HCT116 (cell line): ENCODE data around the gene KCNIP4. TPM values are rescaled to one million over a fixed set of nuclear protein-coding genes. Genes with fewer than 3 reads are reported as not detected.

Source experiments
- ATAC-seq: fragments of 200-7000 bp; cut with Tn5 transposase; 2 replicates; pipeline ENCODE4 v1.9.1; 2020; ENCODE audit warnings: mild to moderate bottlenecking, moderate library complexity
- BruUV-seq: library from RNA; stranded (reverse); fragments of 400-500 nt; replicated peaks from 2 replicates; lab custom pipeline; 2021; lab: Mats Ljungman, UMichigan
- CTCF ChIA-PET: fragments of 300-600 bp; sonication (Branson Sonifier 250); formaldehyde crosslinking; loops from one replicate; lab custom pipeline; 2021; ENCODE audit warnings: antibody characterized with exemption; lab: Charles Lee
- POLR2A ChIA-PET: fragments of 300-600, 350-600 bp; sonication (Branson Sonifier 250); formaldehyde crosslinking; loops from one replicate; lab custom pipeline; 2021; ENCODE audit warnings: antibody characterized with exemption; lab: Charles Lee
- RAD21 ChIA-PET, 2 experiments: fragments of 300-600 bp; sonication (Branson Sonifier 250); formaldehyde crosslinking; loops; one replicate each; lab custom pipeline; 2023; ENCODE audit warnings: low total read pairs in 2 of 2; ENCODE audit not compliant: uncharacterized antibody in 2 of 2, unreplicated experiment in 2 of 2, low non-redundant PET in 1 of 2; lab: Charles Lee
- DNase-seq: peaks from one replicate; pipeline ENCODE4 v3.0.0-alpha.2; 2010; ENCODE audit warnings: low read depth, low spot score
- H2AFZ ChIP-seq: fragments of 200-600 bp; shearing (Covaris generic), sonication (generic); 2 replicates; pipeline ENCODE4 v1.6.1; 2017; ENCODE audit warnings: low read depth, mixed run types, mixed read lengths, antibody characterized with exemption, low read length; ENCODE audit not compliant: poor library complexity, severe bottlenecking
- H3K27ac ChIP-seq: 2 replicates; pipeline ENCODE4 v1.5.1; 2012; ENCODE audit warnings: low read depth, low read length
- H3K27me3 ChIP-seq: fragments of 200-600 bp; sonication (generic); 2 replicates; pipeline ENCODE4 v1.6.1; 2016; ENCODE audit warnings: mixed run types, low read length, mixed read lengths; ENCODE audit not compliant: insufficient read depth
- H3K36me3 ChIP-seq, 2 experiments: fragments of 200-500 bp in 1 of 2; fragments of 200-600 bp in 1 of 2; sonication (Bioruptor generic) in 1 of 2; sonication (generic) in 1 of 2; 2 replicates each; pipeline versions ENCODE4 v1.5.1 to v1.6.1; 2014 to 2016; ENCODE audit warnings: low read length in 2 of 2, inconsistent platforms in 1 of 2, mixed read lengths in 1 of 2, mixed run types in 1 of 2; ENCODE audit not compliant: insufficient read depth in 2 of 2, control insufficient read depth in 1 of 2
- H3K4me1 ChIP-seq, 2 experiments: fragments of 200-600 bp in 1 of 2; sonication (generic) in 1 of 2; 2 replicates each; pipeline versions ENCODE4 v1.5.1 to v1.6.1; 2012 to 2017; ENCODE audit warnings: low read length in 2 of 2, inconsistent platforms in 1 of 2, mild to moderate bottlenecking in 1 of 2, mixed read lengths in 1 of 2, mixed run types in 1 of 2, moderate library complexity in 1 of 2; ENCODE audit not compliant: insufficient read depth in 2 of 2, control insufficient read depth in 1 of 2
- H3K4me2 ChIP-seq: fragments of 200-600 bp; sonication (generic); 2 replicates; pipeline ENCODE4 v1.6.1; 2017; ENCODE audit warnings: mixed run types, low read length, mixed read lengths
- H3K4me3 ChIP-seq, 2 experiments: fragments of 200-600 bp in 1 of 2; sonication (generic) in 1 of 2; replicated peaks in 1 of 2; 2 replicates each; pipeline ENCODE4 v1.5.1; 2011 to 2016; ENCODE audit warnings: low read length in 2 of 2, control low read depth in 1 of 2, low read depth in 1 of 2, mild to moderate bottlenecking in 1 of 2, mixed read lengths in 1 of 2, mixed run types in 1 of 2
- H3K79me2 ChIP-seq: fragments of 200-600 bp; sonication (generic); 2 replicates; pipeline ENCODE4 v1.6.1; 2017; ENCODE audit warnings: mild to moderate bottlenecking, mixed run types, low read length, moderate library complexity, mixed read lengths; ENCODE audit not compliant: insufficient read depth
- H3K9ac ChIP-seq: fragments of 200-600 bp; sonication (generic); 2 replicates; pipeline ENCODE4 v1.6.1; 2016; ENCODE audit warnings: low read length, mixed read lengths
- H3K9me2 ChIP-seq: fragments of 200-600 bp; sonication (generic), shearing (Covaris generic); 2 replicates; pipeline ENCODE4 v1.6.1; 2017; ENCODE audit warnings: mixed run types, mild to moderate bottlenecking, moderate library complexity; ENCODE audit not compliant: insufficient read depth
- H3K9me3 ChIP-seq, 2 experiments: fragments of 200-500 bp in 1 of 2; fragments of 200-600 bp in 1 of 2; sonication (Bioruptor generic) in 1 of 2; sonication (generic) in 1 of 2; 2 replicates each; pipeline ENCODE4 v1.6.1; 2014 to 2017; ENCODE audit warnings: low read length in 2 of 2, mixed read lengths in 2 of 2, inconsistent platforms in 1 of 2, low read depth in 1 of 2, mild to moderate bottlenecking in 1 of 2, mixed run types in 1 of 2, moderate library complexity in 1 of 2; ENCODE audit not compliant: control insufficient read depth in 1 of 2, insufficient read depth in 1 of 2
- H4K20me1 ChIP-seq: fragments of 200-600 bp; sonication (generic), shearing (Covaris generic); 2 replicates; pipeline ENCODE4 v1.6.1; 2017; ENCODE audit warnings: mixed run types, mild to moderate bottlenecking, moderate library complexity; ENCODE audit not compliant: insufficient read depth
- CBX3 ChIP-seq: IDR thresholded peaks from 2 replicates; pipeline ENCODE4 v1.6.1; 2012; ENCODE audit warnings: low read depth
- CEBPB ChIP-seq: IDR thresholded peaks from 2 replicates; pipeline ENCODE4 v1.6.1; 2012; ENCODE audit warnings: low read depth
- EGR1 ChIP-seq: IDR thresholded peaks from 2 replicates; pipeline ENCODE4 v1.6.1; 2012; ENCODE audit warnings: low read depth
- EZH2 ChIP-seq: fragments of 200-600 bp; sonication (generic); IDR thresholded peaks from 2 replicates; pipeline ENCODE4 v1.6.1; 2017; ENCODE audit warnings: antibody characterized with exemption, mixed run types
- FOSL1 ChIP-seq: IDR thresholded peaks from 2 replicates; pipeline ENCODE4 v1.6.1; 2012; ENCODE audit warnings: low read depth
- JUND ChIP-seq: IDR thresholded peaks from 2 replicates; pipeline ENCODE4 v1.6.1; 2012
- POLR2AphosphoS5 ChIP-seq: IDR thresholded peaks from 2 replicates; pipeline ENCODE4 v1.6.1; 2011; ENCODE audit warnings: mild to moderate bottlenecking, low read depth, low read length, moderate library complexity
- RAD21 ChIP-seq: IDR thresholded peaks from 2 replicates; pipeline ENCODE4 v1.6.1; 2012; ENCODE audit warnings: low read depth, mild to moderate bottlenecking
- SP1 ChIP-seq: IDR thresholded peaks from 2 replicates; pipeline ENCODE4 v1.6.1; 2012; ENCODE audit warnings: low read depth
- SRF ChIP-seq: IDR thresholded peaks from 2 replicates; pipeline ENCODE4 v1.6.1; 2012; ENCODE audit warnings: low read depth
- TCF7L2 ChIP-seq: IDR thresholded peaks from 2 replicates; pipeline ENCODE4 v1.7.0; 2011; ENCODE audit warnings: borderline replicate concordance, inconsistent platforms; ENCODE audit not compliant: insufficient read depth, insufficient read length; ENCODE audit errors: extremely low read depth
- YY1 ChIP-seq: IDR thresholded peaks from 2 replicates; pipeline ENCODE4 v1.6.1; 2011; ENCODE audit warnings: low read length, low read depth, moderate library complexity, mild to moderate bottlenecking; ENCODE audit not compliant: insufficient replicate concordance; ENCODE audit errors: extremely low read depth
- ZFX ChIP-seq: fragments of 450-650 bp; IDR thresholded peaks from 2 replicates; pipeline ENCODE4 v1.6.1; 2017
- intact Hi-C: fragments of 100-400 bp; cut with micrococcal nuclease; formaldehyde crosslinking; loops from 2 replicates; pipeline ENCODE4 v1.10.0; 2022
- total RNA-seq: library from RNA; stranded (reverse); gene quantifications from one replicate; pipeline ENCODE4 v1.2.1, GENCODE V29; 2021; ENCODE audit not compliant: unreplicated experiment
- TF ChIP-seq, protein P1 (sequence below): IDR thresholded peaks from 2 replicates; pipeline ENCODE4 v1.6.1; 2012
- TF ChIP-seq, protein P2 (sequence below): IDR thresholded peaks from 2 replicates; pipeline ENCODE4 v1.6.1; 2011; ENCODE audit warnings: mild to moderate bottlenecking, low read length, moderate library complexity; ENCODE audit not compliant: insufficient replicate concordance; ENCODE audit errors: extremely low read depth
- TF ChIP-seq, protein P3 (sequence below): IDR thresholded peaks from 2 replicates; pipeline ENCODE4 v1.6.1; 2012
- TF ChIP-seq, protein P4 (sequence below): IDR thresholded peaks from 2 replicates; pipeline ENCODE4 v1.6.1; 2012; ENCODE audit warnings: low read depth
- TF ChIP-seq, protein P5 (sequence below), 3 experiments: fragments of 200-600 bp in 1 of 3; sonication (generic) in 1 of 3; IDR thresholded peaks in 2 of 3; conservative IDR thresholded peaks in 1 of 3; 2 replicates each; pipeline ENCODE4 v1.5.1; 2012 to 2017; ENCODE audit warnings: low read depth in 2 of 3, low read length in 2 of 3, antibody characterized with exemption in 1 of 3, borderline replicate concordance in 1 of 3, control low read depth in 1 of 3, mild to moderate bottlenecking in 1 of 3, mixed read lengths in 1 of 3, mixed run types in 1 of 3, moderate library complexity in 1 of 3; ENCODE audit not compliant: insufficient read depth in 1 of 3

The KCNIP4 gene
- total RNA-seq, 1 experiment from 2014 or later = not detected

DNA sequence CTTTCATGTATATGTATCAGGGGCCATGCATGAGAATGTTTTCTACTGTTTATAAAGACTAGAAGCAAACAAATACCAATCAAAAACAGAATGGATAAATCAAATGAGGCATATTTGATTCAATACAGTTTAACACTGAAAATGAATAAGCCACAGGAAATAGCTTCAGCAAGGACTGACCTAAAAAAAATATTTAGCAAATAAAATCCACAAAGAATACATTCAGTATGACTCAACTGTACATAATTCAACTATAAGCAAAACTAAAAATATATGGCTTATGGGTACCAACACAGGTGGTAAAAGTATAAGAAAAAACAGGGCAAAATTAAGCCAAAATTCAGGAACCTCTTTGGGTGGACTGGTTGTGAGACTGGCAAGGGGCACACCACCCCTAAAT lies 112.9 kb downstream of the KCNIP4 start (continued):
- TF ChIP-seq YY1 (no peak), EZH2 (no peak)
- TF ChIP-seq, all 23 proteins: peak for 0

DNA sequence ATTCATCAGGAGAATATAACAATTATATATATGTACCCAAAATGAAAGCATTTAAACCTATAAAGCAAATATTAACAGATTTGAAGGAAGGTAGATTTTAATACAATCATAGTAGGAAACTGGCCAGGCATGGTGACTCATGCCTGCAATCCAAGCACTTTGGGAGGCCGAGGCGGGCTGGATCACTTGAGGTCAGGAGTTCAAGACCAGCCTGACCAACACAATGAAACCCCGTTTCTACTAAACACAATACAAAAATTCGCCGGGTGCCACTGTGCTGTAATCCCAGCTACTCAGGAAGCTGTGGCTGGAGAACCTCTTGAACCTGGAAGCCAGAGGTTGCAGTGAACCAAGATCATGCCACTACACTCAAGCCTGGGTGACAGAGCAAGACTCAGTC lies 118.3 kb downstream of the KCNIP4 start:
- DNase-seq = no peak
- no peaks in the 10 kb centered on the region for H3K79me2 ChIP-seq
- H3K27me3 ChIP-seq = no peaks in the 10 kb centered on the region
- no peak overlapping the region for H3K27ac ChIP-seq
- no peak overlapping the region for H2AFZ ChIP-seq
- intact Hi-C loops = no loop called here
- H3K4me3 ChIP-seq = no peak overlapping the region
- ATAC-seq = no peak
- H3K9ac ChIP-seq = no peak overlapping the region
- H3K9me3 ChIP-seq = 0 out of 4 replicates have a peak, but pooled peaks cover 0 to 4% of the 10 kb centered on the region in 2 experiments
- no TSS peak for BruUV-seq
- TF ChIP-seq POLR2AphosphoS5 (no peak), SRF (no peak), CBX3 (no peak), TCF7L2 (no peak), JUND (no peak), EGR1 (no peak), FOSL1 (no peak), YY1 (no peak), EZH2 (no peak), ZFX (no peak), RAD21 (no peak), CEBPB (no peak), SP1 (no peak)
- TF ChIP-seq, protein P1, sequence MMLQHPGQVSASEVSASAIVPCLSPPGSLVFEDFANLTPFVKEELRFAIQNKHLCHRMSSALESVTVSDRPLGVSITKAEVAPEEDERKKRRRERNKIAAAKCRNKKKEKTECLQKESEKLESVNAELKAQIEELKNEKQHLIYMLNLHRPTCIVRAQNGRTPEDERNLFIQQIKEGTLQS = no peak
- TF ChIP-seq, protein P2, sequence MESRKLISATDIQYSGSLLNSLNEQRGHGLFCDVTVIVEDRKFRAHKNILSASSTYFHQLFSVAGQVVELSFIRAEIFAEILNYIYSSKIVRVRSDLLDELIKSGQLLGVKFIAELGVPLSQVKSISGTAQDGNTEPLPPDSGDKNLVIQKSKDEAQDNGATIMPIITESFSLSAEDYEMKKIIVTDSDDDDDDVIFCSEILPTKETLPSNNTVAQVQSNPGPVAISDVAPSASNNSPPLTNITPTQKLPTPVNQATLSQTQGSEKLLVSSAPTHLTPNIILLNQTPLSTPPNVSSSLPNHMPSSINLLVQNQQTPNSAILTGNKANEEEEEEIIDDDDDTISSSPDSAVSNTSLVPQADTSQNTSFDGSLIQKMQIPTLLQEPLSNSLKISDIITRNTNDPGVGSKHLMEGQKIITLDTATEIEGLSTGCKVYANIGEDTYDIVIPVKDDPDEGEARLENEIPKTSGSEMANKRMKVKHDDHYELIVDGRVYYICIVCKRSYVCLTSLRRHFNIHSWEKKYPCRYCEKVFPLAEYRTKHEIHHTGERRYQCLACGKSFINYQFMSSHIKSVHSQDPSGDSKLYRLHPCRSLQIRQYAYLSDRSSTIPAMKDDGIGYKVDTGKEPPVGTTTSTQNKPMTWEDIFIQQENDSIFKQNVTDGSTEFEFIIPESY = no peak
- TF ChIP-seq, protein P3, sequence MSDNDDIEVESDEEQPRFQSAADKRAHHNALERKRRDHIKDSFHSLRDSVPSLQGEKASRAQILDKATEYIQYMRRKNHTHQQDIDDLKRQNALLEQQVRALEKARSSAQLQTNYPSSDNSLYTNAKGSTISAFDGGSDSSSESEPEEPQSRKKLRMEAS = no peak
- TF ChIP-seq, protein P4, sequence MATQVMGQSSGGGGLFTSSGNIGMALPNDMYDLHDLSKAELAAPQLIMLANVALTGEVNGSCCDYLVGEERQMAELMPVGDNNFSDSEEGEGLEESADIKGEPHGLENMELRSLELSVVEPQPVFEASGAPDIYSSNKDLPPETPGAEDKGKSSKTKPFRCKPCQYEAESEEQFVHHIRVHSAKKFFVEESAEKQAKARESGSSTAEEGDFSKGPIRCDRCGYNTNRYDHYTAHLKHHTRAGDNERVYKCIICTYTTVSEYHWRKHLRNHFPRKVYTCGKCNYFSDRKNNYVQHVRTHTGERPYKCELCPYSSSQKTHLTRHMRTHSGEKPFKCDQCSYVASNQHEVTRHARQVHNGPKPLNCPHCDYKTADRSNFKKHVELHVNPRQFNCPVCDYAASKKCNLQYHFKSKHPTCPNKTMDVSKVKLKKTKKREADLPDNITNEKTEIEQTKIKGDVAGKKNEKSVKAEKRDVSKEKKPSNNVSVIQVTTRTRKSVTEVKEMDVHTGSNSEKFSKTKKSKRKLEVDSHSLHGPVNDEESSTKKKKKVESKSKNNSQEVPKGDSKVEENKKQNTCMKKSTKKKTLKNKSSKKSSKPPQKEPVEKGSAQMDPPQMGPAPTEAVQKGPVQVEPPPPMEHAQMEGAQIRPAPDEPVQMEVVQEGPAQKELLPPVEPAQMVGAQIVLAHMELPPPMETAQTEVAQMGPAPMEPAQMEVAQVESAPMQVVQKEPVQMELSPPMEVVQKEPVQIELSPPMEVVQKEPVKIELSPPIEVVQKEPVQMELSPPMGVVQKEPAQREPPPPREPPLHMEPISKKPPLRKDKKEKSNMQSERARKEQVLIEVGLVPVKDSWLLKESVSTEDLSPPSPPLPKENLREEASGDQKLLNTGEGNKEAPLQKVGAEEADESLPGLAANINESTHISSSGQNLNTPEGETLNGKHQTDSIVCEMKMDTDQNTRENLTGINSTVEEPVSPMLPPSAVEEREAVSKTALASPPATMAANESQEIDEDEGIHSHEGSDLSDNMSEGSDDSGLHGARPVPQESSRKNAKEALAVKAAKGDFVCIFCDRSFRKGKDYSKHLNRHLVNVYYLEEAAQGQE = no peak
- TF ChIP-seq, protein P5, sequence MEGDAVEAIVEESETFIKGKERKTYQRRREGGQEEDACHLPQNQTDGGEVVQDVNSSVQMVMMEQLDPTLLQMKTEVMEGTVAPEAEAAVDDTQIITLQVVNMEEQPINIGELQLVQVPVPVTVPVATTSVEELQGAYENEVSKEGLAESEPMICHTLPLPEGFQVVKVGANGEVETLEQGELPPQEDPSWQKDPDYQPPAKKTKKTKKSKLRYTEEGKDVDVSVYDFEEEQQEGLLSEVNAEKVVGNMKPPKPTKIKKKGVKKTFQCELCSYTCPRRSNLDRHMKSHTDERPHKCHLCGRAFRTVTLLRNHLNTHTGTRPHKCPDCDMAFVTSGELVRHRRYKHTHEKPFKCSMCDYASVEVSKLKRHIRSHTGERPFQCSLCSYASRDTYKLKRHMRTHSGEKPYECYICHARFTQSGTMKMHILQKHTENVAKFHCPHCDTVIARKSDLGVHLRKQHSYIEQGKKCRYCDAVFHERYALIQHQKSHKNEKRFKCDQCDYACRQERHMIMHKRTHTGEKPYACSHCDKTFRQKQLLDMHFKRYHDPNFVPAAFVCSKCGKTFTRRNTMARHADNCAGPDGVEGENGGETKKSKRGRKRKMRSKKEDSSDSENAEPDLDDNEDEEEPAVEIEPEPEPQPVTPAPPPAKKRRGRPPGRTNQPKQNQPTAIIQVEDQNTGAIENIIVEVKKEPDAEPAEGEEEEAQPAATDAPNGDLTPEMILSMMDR (IDR thresholded peaks at IDR 0.05 in 2 of 3, conservative IDR thresholded peaks at IDR 0.05 in 1 of 3; ENCODE audit: borderline replicate concordance in 1 of 3, insufficient read depth in 1 of 3, low read depth in 2 of 3, low read length in 2 of 3) = no peak
- CTCF ChIA-PET = no interaction called here
- H4K20me1 ChIP-seq = no peaks in the 10 kb centered on the region
- no peaks in the 10 kb centered on the region for H3K9me2 ChIP-seq
- POLR2A ChIA-PET = no interaction called here
- H3K4me2 ChIP-seq = no peak overlapping the region
- RAD21 ChIA-PET = no interaction called here
- no peaks in the 10 kb centered on the region for H3K4me1 ChIP-seq
- H3K36me3 ChIP-seq = no peaks in the 10 kb centered on the region
